Brain pericyte (primary cell): ENCODE measurements around the gene ARNT2.
"Not testable (repeated sequence)": the region's sequence is repeated elsewhere in the genome, so short reads cannot be mapped to it uniquely, and the experiment has no call there.

Experiments used
- DNase-seq: peaks from one replicate; pipeline ENCODE4 v3.0.0-alpha.2; 2012; ENCODE audit warnings: low read depth, low spot score

ARNT2 gene

DNA sequence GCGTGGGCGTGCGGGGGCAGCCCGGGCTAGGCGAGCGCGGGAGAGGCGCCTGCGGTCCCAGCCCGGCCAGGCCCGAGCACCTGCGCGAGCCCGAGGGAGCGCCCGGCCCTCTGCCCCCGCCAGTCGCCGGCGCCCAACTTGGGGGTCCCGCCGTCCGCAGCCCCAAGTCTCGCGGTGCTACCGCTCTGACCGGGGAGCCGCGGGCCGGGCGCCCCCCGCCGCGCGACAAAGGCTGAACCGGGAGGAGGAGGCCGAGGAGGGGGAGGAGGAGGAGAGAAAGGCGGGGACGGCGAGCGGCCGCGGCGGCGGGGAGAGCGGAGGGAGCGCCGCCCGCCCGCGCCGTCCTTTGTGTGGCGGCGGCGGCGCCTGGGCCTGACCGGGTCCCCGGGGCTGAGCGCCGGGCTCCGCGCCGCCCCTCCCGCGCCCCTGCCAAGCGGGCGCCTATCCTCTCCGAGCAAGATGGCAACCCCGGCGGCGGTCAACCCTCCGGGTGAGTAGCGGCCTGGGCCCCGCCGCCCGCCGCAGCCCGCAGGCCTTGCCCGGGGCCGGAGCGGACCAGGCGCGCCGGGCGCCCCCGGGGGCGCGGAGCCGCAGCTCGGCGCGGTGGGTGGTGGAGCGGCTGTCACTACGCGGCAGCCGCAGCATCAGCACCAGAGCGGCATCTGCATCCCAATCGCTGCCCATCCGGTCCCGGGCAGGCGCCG is at the start of gene ARNT2:
Gene ARNT2 (plus strand): TSS at position 326 of the 704 bp plus-strand sequence. CDS start 134 bp downstream, at position 460.
- no peak for DNase-seq

- DNase-seq = no peak
Measured at GRCh38 chr15:80367094-80367493, 37.1 kb upstream of the ARNT2 start.

DNA sequence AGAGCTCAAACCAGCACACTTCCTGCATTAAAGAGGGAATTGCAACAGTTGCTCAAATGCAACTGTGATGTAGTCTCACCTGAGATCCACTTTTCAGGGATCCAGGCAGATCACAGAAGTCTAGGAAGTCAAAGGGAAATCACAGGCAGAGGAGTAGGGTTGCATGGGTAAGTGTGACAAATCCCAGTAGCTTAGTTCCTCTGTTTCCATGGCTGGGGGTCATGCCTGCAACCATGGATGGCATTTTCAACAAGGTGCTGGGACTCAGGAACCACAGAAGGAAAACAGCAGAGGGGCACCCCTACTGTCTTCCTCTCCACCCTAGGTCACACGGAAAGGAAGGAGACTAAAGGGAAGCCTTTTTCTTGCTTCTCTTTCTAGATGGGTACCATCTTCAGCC is 36.5 kb upstream of the ARNT2 start:
- DNase-seq = no peak

DNA sequence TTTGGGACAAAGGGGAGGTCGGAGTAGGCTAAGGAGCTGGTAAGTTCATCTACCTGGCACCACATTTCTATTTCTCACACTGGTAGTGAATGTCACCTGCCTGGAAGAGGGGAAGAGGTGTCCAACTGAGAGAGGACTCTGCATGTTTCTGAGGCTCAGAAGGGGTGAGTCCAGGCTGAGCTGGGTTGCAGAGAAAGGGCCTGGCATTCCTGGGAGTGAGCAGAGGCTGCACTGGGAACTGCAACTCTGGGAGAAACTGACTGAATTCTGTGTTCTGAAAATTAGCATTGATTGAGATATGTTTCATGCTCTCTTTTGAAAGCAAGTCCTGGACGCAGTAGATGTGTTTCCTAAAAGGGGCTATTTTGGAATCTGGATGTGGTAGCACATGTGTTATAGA is 32.3 kb upstream of the ARNT2 start:
- no peak for DNase-seq

DNA sequence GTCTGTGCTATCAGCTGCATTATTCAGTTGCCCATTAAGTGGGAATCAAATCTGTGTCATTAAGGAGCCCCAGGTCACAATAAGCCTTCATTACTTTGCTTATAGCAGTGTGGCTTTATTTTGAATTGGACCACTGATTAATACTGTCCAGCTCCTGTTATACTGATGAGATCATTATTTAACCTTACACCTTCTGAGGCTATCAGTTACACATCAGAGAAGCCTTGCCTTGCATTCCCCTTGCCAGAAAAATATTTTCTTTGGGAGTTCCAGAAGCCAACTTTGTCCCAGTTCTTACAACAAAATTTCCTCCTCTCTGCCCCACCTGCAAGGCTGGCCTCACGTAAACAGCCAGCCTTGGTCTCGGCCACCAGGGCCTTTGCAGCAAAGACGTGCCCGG is 29.7 kb upstream of the ARNT2 start:
- no peak for DNase-seq

DNA sequence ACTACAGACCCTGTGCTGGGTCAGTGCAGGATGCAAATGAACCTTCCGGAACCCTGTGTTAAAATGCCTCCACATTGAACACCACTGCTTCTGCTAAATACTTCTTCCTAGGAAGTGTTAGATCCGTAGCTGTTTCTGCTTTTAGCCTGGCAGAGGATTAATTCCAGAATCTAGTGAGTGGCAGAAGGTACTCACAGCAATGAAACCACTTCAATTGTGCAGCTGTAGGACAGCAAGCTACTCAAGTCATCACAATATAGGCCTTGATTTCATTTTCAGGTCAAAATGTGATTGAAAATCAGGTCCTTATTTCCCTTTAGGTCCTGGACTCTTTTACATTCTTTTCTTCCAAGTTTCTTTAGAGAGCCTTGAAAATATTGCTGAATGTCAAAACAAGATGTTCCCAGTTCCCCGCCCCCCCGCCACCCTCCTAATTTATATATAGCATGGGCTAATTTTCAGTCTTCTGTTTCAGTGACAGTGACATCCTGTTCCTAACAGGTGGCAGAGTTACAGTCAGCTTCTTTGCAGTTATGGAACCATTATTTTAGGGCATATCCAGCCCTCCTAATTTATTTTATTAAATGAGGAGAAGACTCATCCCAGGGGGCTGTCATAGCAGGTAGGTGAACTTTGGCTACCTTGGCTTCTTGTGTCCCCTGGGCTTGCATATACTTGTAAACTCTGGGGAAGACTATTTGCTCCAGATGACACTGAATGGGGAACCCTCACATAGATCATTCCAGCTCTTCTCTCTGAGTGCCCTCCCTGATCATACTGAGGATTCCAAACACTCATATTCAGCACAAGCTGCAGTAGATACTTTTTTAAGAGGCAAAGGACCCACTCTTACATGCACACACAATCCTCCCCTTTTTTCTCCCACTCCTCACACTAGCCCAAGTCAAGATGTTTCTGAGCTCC is 28.0 kb upstream of the ARNT2 start:
- no peak for DNase-seq

GRCh38 chr15:80379693-80380092 is 24.5 kb upstream of the ARNT2 start:
- no peak for DNase-seq

GRCh38 chr15:80380154-80380553 is 24.0 kb upstream of the ARNT2 start:
- no peak for DNase-seq

DNA sequence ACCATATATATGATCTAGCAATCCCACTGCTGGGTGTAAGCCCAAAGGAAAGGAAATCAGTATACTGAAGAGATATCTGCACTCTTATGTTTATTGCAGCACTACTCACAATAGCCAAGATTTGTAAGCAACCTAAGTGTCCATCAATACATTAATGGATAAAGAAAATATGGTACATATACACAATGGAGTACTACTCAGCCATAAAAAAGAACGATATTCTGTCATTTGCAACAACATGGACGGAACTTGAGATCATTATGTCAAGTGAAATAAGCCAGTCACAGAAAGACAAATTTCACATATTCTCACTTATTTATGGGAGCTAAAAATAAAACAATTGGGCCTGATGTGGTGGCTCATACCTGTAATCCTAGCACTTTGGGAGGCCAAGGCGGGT is 21.9 kb upstream of the ARNT2 start:
- no peak for DNase-seq

DNA sequence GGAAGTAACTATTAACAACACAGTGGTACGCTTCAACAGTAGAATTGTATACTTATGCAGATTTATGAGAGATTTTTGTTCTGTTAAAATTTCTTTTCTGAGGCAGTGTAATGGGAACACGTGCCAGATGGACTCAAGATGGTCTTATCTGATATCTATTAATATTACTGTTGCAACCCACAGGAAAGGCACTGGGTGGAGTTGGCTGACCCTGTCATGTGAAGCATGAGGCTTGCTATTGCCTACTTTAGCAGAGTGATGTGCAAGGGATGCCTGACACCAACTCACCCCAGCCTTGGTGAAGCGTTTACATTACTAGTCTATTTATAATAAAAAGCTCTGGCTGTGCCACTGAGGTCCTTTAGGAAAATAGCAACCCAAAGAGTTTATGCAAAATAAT is 19.8 kb upstream of the ARNT2 start:
- no peak for DNase-seq

DNA sequence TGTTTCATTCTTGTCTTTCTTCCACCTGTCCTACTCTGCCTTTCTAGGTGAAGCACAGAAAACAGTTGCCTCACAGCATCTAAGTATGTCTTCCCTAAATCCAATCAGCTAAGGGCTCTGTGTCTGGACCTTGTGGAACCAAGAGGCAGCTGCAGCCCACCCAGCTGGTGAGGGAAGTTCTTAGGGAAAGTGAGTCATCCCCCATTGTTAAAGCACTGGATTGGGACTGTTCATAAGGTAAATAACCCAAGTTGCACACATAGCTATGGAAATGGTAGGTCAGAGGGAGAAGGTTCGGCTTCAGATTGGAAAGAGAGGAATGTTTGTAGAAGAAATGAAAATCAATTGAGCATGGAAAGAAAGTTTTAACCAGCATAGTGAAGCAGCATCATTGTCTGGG is 18.0 kb upstream of the ARNT2 start:
- DNase-seq = no peak

DNA sequence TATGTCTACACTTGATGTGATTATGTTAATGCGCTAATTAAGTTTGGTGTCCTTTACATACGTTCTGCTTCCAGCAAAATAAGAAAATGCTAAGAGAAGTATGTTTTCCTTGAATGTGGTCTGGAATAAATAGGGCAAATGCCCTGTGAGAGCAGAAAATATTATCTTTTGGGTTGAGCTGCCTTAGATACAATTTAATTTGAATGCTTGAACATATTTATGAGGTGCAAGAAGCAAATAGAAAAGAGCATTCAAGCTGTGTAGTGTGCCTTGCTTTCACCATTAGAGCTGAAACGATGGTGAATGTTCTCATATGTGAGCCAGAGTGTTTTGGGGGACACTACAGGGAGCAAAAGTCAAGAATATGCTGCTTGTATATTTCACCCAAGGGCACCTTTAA is 15.9 kb upstream of the ARNT2 start:
- no peak for DNase-seq

DNA sequence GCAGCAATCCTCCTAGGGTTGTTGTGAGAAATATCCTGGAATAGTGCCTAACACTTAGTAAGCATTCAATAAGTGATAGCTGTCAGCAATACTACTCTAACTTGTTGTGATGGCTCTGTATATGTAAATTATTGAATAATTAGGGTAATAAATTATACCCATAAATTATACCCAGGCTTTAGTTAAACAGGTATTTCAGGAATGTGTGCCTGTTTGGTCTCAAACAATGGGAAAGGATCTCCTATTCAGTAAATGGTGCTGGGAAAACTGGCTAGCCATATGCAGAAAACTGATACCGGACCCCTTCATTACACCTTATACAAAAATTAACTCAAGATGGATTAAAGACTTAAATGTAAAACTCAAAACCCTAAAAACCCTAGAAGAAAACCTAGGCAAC is 14.8 kb upstream of the ARNT2 start:
- no peak for DNase-seq

- not testable (repeated sequence) for DNase-seq
Measured at GRCh38 chr15:80390942-80391341, 13.2 kb upstream of the ARNT2 start.

DNA sequence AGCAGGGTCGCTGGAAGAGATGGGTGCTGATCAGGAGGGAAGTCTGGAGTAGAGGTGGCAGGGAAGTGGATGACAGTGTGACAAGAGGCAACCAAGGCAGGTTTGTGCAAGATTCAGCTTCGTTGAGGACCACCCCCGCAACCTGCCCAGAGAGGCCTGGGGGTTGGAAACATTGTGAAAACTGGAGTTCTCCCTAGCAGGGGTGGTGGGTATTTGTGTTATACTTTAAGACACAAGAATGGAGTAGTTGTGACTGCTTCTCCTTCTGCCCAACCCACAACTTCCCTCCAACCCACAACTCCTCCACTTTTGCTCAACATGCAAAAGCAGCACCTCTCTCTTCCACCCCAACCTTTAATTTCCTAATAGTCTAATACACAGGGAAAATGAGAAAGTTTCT is 8.6 kb upstream of the ARNT2 start:
- no peak for DNase-seq

GRCh38 chr15:80396096-80396495 is 8.1 kb upstream of the ARNT2 start:
- DNase-seq = no peak

DNA sequence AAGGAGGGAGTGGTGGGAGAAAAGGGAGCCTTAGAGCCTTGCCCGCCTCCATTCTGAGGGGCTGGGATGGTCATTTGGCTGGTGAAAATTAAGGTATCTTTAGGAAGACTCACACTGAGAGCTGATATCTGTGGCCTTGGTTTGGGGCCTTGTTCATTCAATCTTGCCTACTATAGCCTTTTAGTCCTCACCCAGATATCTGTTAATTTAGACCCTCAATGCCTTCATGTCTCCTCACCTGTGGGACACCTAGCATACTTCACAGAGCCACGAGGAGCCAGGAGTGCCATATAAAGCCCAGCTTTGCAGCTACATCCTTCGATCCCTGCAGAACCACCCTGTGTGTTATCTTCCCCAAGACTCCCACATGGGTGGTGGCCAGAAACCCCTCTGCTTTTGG is 4.7 kb upstream of the ARNT2 start:
- no peak for DNase-seq

GRCh38 chr15:80401456-80401855 is 2.7 kb upstream of the ARNT2 start:
- no peak for DNase-seq

- no peak for DNase-seq
Measured at GRCh38 chr15:80402339-80402738, 1.8 kb upstream of the ARNT2 start.

- no peak for DNase-seq
Measured at GRCh38 chr15:80403712-80404056, 498 bp upstream of the ARNT2 start.

GRCh38 chr15:80404761-80405553 is 775 bp downstream of the ARNT2 start:
- DNase-seq = no peak

DNA sequence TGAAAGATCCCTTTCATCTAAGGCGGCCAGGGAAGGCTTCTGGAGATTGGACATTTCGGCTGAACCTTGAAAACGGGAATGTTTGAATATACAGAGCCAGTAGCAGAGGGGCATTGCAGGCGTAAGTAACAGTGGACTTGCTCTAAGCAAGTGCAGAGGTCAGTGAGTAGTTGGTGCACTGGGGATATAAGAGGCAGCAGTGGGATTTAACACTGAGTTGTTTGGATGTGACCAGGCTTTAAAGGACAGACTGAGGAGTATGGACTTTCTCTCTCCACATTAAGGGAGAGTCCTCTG is 1.3 kb downstream of the ARNT2 start:
- no peak for DNase-seq

GRCh38 chr15:80405970-80406369 is 1.8 kb downstream of the ARNT2 start:
- no peak for DNase-seq
